H1 (cell line): Measurements from ENCODE around the gene DPP10.

ENCODE experiments used
- CEBPB ChIP-seq: IDR thresholded peaks from 2 replicates; pipeline ENCODE4 v1.6.1; 2012; ENCODE audit warnings: low read depth, low read length
- CTCF ChIP-seq, 3 experiments: IDR thresholded peaks; 1 replicate in 2 of 3; 2 replicates in 1 of 3; pipeline versions ENCODE4 v1.5.1 to v1.6.1; 2011; ENCODE audit warnings: low read length in 3 of 3, mild to moderate bottlenecking in 3 of 3, inconsistent platforms in 2 of 3, low read depth in 1 of 3, moderate library complexity in 1 of 3; ENCODE audit not compliant: insufficient read depth in 1 of 3; ENCODE audit errors: control extremely low read depth in 1 of 3
- EZH2 ChIP-seq: fragments of 200-600 bp; sonication (generic); IDR thresholded peaks from 2 replicates; pipeline ENCODE4 v1.7.1; 2012; ENCODE audit warnings: low read depth, mild to moderate bottlenecking, moderate library complexity, low read length, inconsistent platforms; ENCODE audit not compliant: severe bottlenecking
- JUN ChIP-seq: IDR thresholded peaks from 2 replicates; pipeline ENCODE4 v1.6.1; 2011; ENCODE audit warnings: low read depth, mild to moderate bottlenecking, improper control_type of control experiment, low read length
- JUND ChIP-seq: IDR thresholded peaks from 2 replicates; pipeline ENCODE4 v1.6.1; 2011; ENCODE audit warnings: mild to moderate bottlenecking, improper control_type of control experiment, low read length
- MAX ChIP-seq: IDR thresholded peaks from 2 replicates; pipeline ENCODE4 v1.6.1; 2012; ENCODE audit warnings: inconsistent platforms
- POLR2A ChIP-seq, 2 experiments: IDR thresholded peaks; 1 replicate in 1 of 2; 2 replicates in 1 of 2; pipeline ENCODE4 v1.6.1; 2011; ENCODE audit warnings: low read depth in 2 of 2, low read length in 2 of 2, mild to moderate bottlenecking in 2 of 2; ENCODE audit errors: control extremely low read depth in 1 of 2
- RAD21 ChIP-seq, 2 experiments: IDR thresholded peaks in 1 of 2; conservative IDR thresholded peaks in 1 of 2; 2 replicates each; pipeline ENCODE4 v1.6.1; 2011; ENCODE audit warnings: low read depth in 2 of 2, low read length in 2 of 2, improper control_type of control experiment in 1 of 2, inconsistent platforms in 1 of 2, mild to moderate bottlenecking in 1 of 2, moderate library complexity in 1 of 2

GRCh38 chr2:115757286-115757685 lies 1314.8 kb downstream of the DPP10 start:
- TF ChIP-seq CEBPB (no peak), EZH2 (no peak), CTCF (IDR thresholded peaks at IDR 0.05; ENCODE audit: control extremely low read depth in 1 of 3, insufficient read depth in 1 of 3, low read depth in 1 of 3, low read length in 3 of 3) (no peak), JUND (no peak), JUN (no peak), MAX (no peak), RAD21 (IDR thresholded peaks at IDR 0.05 in 1 of 2, conservative IDR thresholded peaks at IDR 0.05 in 1 of 2; ENCODE audit: low read depth in 2 of 2, low read length in 2 of 2) (no peak), POLR2A (IDR thresholded peaks at IDR 0.05; ENCODE audit: control extremely low read depth in 1 of 2, low read depth in 2 of 2, low read length in 2 of 2) (no peak)
